Sigmoid colon (tissue), 7 donors: ENCODE results near the gene RFPL4A. TPM values are rescaled to one million over a fixed set of nuclear protein-coding genes. Genes with fewer than 3 reads are reported as not detected.
"Not testable (repeated sequence)": the region's sequence is repeated elsewhere in the genome, so short reads cannot be mapped to it uniquely, and the experiment has no call there.

Source experiments
- DNase-seq: peaks from one replicate; pipeline ENCODE4 v3.0.0-alpha.2; 2019
- H3K27ac ChIP-seq, 4 donors: fragments of 200-600 bp; sonication (generic); one replicate each; pipeline ENCODE4 v1.5.1; 2016 to 2019; ENCODE audit warnings: mild to moderate bottlenecking in 1 of 4
- H3K27me3 ChIP-seq, 3 donors: fragments of 200-600 bp; sonication (generic); one replicate each; pipeline ENCODE4 v1.5.1; 2019; ENCODE audit warnings: mild to moderate bottlenecking in 1 of 3
- H3K36me3 ChIP-seq, 4 donors: fragments of 200-600 bp; sonication (generic); one replicate each; pipeline ENCODE4 v1.5.1; 2016 to 2019
- H3K4me1 ChIP-seq, 4 donors: fragments of 200-600 bp; sonication (generic); one replicate each; pipeline ENCODE4 v1.5.1; 2017 to 2019
- H3K4me3 ChIP-seq, 4 donors: fragments of 200-600 bp; sonication (generic); one replicate each; pipeline ENCODE4 v1.5.1; 2017 to 2019; ENCODE audit warnings: mild to moderate bottlenecking in 2 of 4, moderate library complexity in 1 of 4
- H3K9me3 ChIP-seq, 4 donors: fragments of 200-600 bp in 3 of 4; sonication (generic) in 3 of 4; one replicate each; pipeline versions ENCODE4 v1.5.1 to v1.6.1; 2013 to 2019
- EP300 ChIP-seq, 4 donors: sonication (generic); formaldehyde crosslinking; IDR thresholded peaks; one replicate each; pipeline ENCODE4 v1.6.1; 2017; ENCODE audit warnings: antibody characterized with exemption in 4 of 4
- POLR2A ChIP-seq, 2 donors: fragments of 450-650 bp; IDR thresholded peaks; one replicate each; pipeline ENCODE4 v1.6.1; 2016; ENCODE audit warnings: antibody characterized with exemption in 2 of 2, mild to moderate bottlenecking in 2 of 2, moderate library complexity in 2 of 2
- POLR2AphosphoS5 ChIP-seq, 4 donors: sonication (generic); formaldehyde crosslinking; IDR thresholded peaks; one replicate each; pipeline ENCODE4 v1.6.1; 2017; ENCODE audit warnings: antibody characterized with exemption in 4 of 4
- WGBS, 2 donors: extraction: QIAGEN DNeasy Blood & Tissue Kit; methylation state at CpG; one replicate each; pipeline ENCODE4 v1.1.7; 2013; 5-methylcytosine and 5-hydroxymethylcytosine counted together
- intact Hi-C: fragments of 100-400 bp; cut with DNase I; formaldehyde crosslinking; loops from one replicate; pipeline ENCODE4 v1.15.1; 2023
- polyA plus RNA-seq, 3 donors: library from polyadenylated mRNA; stranded (reverse); fragments of 200-250 nt; gene quantifications; one replicate each; pipeline ENCODE4 v1.2.3, GENCODE V29; 2013
- total RNA-seq, 4 donors: library from RNA; depleted of rRNA; stranded (reverse); fragments of >200 nt; gene quantifications; one replicate each; pipeline ENCODE4 v1.1.0, GENCODE V29; 2016
- TF ChIP-seq, protein P1 (sequence below), 4 experiments: fragments of 450-650 bp in 3 of 4; fragments of 200-600 bp in 1 of 4; IDR thresholded peaks; one replicate each; pipeline ENCODE4 v1.5.1; 2016 to 2019; ENCODE audit warnings: antibody characterized with exemption in 4 of 4, mild to moderate bottlenecking in 3 of 4, moderate library complexity in 2 of 4
- donor health status: healthy with polysubstance abuse.
- donor health status: Bipolar disorder and iron deficiency.
- donor health status: healthy.

The RFPL4A gene
- total and polyA plus RNA-seq, 7 donors, result 0.19 TPM; not detected in 6

DNA sequence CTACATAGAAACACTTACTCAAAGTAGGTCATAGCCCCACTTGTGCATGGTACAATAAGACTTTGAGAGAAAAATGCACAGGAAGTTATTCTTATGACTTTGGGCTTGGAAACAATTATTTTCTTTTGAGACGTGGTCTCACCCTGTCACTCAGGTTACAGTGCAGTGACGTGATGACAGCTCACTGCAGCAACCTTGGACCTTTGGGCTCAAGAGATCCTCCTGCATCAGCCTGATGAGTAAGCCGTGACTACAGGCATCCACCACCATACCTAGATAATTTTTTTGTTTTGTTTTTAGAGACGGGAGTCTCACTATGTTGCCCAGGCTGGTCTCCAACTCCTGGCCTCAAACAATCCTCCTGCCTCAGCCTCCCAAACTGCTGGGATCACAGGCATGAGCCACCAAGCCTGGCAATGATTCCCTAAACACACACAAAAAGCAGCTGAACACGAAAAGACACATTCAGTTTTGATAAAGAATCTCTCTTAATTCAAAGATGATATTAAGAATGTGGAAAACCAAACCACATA lies 38.6 kb upstream of the RFPL4A start:
- peaks cover 0 to 7% (median 3%) of the 10 kb centered on the region in 4 donors for H3K9me3 ChIP-seq
- 72 to 78% methylated on average over 5 of the region's 5 CpGs for WGBS, 2 donors
- H3K36me3 ChIP-seq, result no peaks in the 10 kb centered on the region
- H3K4me3 ChIP-seq, result no peak overlapping the region
- no peak overlapping the region for H3K27ac ChIP-seq
- no peak for TF ChIP-seq EP300 (IDR thresholded peaks at IDR 0.05)
- no peak for TF ChIP-seq POLR2AphosphoS5 (IDR thresholded peaks at IDR 0.05)
- no peak for TF ChIP-seq POLR2A (IDR thresholded peaks at IDR 0.05)
- TF ChIP-seq, protein P1, sequence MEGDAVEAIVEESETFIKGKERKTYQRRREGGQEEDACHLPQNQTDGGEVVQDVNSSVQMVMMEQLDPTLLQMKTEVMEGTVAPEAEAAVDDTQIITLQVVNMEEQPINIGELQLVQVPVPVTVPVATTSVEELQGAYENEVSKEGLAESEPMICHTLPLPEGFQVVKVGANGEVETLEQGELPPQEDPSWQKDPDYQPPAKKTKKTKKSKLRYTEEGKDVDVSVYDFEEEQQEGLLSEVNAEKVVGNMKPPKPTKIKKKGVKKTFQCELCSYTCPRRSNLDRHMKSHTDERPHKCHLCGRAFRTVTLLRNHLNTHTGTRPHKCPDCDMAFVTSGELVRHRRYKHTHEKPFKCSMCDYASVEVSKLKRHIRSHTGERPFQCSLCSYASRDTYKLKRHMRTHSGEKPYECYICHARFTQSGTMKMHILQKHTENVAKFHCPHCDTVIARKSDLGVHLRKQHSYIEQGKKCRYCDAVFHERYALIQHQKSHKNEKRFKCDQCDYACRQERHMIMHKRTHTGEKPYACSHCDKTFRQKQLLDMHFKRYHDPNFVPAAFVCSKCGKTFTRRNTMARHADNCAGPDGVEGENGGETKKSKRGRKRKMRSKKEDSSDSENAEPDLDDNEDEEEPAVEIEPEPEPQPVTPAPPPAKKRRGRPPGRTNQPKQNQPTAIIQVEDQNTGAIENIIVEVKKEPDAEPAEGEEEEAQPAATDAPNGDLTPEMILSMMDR (IDR thresholded peaks at IDR 0.05), result no peak
- intact Hi-C loops, result no loop called here
- no peaks in the 10 kb centered on the region for H3K4me1 ChIP-seq
- H3K27me3 ChIP-seq, result peaks cover 0 to 48% (median 17%) of the 10 kb centered on the region in 3 donors
- no peak for DNase-seq

DNA sequence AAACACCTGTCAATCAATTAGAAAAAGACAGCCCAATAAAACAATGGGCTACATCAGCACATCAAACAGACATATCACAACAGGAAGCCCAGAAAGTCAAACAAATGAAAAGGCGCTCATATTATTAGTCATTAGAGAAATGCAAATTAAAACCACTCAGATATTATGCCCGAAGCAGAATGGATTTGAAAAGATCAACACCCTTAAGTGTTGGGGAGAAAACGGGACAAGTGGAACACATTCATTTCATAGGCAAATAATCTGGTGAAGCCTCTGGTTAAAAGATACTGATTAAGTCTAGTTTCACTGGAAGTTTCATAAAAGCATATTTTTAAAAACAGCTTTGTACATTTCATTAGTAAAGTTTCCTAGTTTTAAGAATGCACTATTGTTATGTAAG lies 38.1 kb upstream of the RFPL4A start:
- Histone ChIP-seq H3K27me3 (peaks cover 0 to 46% (median 17%) of the 10 kb centered on the region in 3 donors), H3K9me3 (peaks cover 0 to 7% (median 3%) of the 10 kb centered on the region in 4 donors), H3K4me3 (no peak overlapping the region), H3K27ac (no peak overlapping the region), H3K4me1 (no peaks in the 10 kb centered on the region), H3K36me3 (no peaks in the 10 kb centered on the region)
- no peak for TF ChIP-seq POLR2A (IDR thresholded peaks at IDR 0.05)
- TF ChIP-seq POLR2AphosphoS5 (IDR thresholded peaks at IDR 0.05), result no peak
- TF ChIP-seq, protein P1 (IDR thresholded peaks at IDR 0.05), result no peak
- no peak for TF ChIP-seq EP300 (IDR thresholded peaks at IDR 0.05)
- no peak for DNase-seq
- 91 to 94% methylated on average over 3 of the region's 3 CpGs for WGBS, 2 donors
- intact Hi-C loops, result no loop called here

DNA sequence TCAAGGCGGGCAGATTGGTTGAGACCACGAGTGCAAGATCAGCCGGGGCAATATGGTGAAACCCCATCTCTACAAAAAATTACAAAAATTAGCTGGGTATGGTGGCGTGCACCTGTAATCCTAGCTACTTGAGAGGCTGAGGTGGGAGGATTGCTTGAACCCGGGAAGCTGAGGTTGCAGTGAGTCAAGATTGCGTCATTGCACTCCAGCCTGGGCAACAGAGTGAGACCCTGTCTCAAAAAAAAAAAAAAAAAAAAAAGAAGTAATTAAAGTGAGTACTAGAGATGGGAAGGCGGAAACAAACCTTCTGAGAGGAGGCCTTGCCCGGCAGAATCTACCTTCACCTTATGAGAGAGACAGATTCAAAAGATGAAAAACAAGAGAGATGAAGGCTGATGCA lies 35.4 kb upstream of the RFPL4A start:
- no peak for DNase-seq

DNA sequence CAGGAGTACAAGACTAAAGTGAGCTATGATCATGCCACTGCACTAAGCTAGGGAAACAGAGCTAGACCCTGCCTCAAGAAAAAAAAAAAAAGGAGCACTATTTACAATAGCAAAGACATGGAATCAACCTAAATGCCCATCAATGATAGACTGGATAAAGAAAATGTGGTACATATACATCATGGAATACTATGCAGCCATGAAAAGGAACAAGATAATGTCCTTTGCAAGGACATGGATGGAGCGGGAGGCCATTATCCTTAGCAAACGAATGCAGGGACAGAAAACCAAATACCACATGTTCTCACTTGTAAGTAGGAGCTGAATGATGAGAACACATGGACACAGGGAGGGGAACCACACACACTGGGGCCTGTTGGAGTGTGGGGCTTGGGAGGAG lies 28.5 kb upstream of the RFPL4A start:
- intact Hi-C loops, DNase-seq, H3K27ac ChIP-seq, H3K36me3 ChIP-seq, H3K27me3 ChIP-seq, H3K4me3 ChIP-seq, H3K9me3 ChIP-seq, H3K4me1 ChIP-seq: not testable (repeated sequence)
- WGBS, 2 donors, result 88 to 96% methylated on average over 2 of the region's 2 CpGs

More for the DNA sequence above, 35.4 kb upstream of the RFPL4A start:
- Histone ChIP-seq H3K27ac (no peak overlapping the region), H3K9me3 (peaks cover 0 to 7% (median 3%) of the 10 kb centered on the region in 4 donors), H3K27me3 (peaks cover 0 to 31% (median 16%) of the 10 kb centered on the region in 3 donors), H3K36me3 (no peaks in the 10 kb centered on the region), H3K4me3 (no peak overlapping the region), H3K4me1 (no peaks in the 10 kb centered on the region)
- intact Hi-C loops, result no loop called here
- 89 to 90% methylated on average over 8 of the region's 8 CpGs for WGBS, 2 donors
- TF ChIP-seq, protein P1 (IDR thresholded peaks at IDR 0.05), result no peak
- TF ChIP-seq POLR2A (IDR thresholded peaks at IDR 0.05), result no peak
- TF ChIP-seq POLR2AphosphoS5 (IDR thresholded peaks at IDR 0.05), result no peak
- no peak for TF ChIP-seq EP300 (IDR thresholded peaks at IDR 0.05)

DNA sequence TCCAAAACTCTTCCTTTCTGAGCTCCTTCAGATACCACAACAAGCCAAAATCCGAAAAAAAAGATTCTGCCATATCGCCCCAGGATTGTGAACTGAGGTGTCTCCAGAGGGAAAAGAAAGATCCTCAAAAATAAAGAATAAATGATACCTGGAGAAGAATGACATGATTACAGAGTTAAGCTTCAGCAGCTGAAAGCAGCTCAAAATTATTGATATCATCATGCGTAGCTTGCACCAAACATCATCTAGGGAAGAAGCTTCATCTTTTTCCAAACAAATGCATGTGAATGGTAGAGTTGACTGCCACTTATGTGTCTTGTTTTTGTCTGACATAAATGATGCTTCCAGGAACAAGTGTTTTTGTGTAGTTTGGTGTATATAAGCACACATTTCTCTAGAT lies 20.6 kb upstream of the RFPL4A start, which contains the start of gene NLRP9:
Gene NLRP9, minus strand, starts transcription at position 101 of the 400 bp plus-strand sequence. Its CDS starts 28 bp downstream, at position 73.
- no peaks in the 10 kb centered on the region for H3K4me1 ChIP-seq
- H3K4me3 ChIP-seq, result no peak within 1 kb of the TSS
- no peak within 1 kb of the TSS for H3K27ac ChIP-seq
- no peaks in the 10 kb centered on the region for H3K9me3 ChIP-seq
- intact Hi-C loops, result no loop called here
- H3K27me3 ChIP-seq, result no peaks in the 10 kb centered on the region
- DNase-seq, result no peak
- no peaks in the 10 kb centered on the region for H3K36me3 ChIP-seq
- 93 to 95% methylated on average over 3 of the region's 3 CpGs for WGBS, 2 donors
- no peak for TF ChIP-seq POLR2A (IDR thresholded peaks at IDR 0.05)
- TF ChIP-seq, protein P1 (IDR thresholded peaks at IDR 0.05), result no peak
- TF ChIP-seq EP300 (IDR thresholded peaks at IDR 0.05), result no peak
- TF ChIP-seq POLR2AphosphoS5 (IDR thresholded peaks at IDR 0.05), result no peak
